HG02938 (cell line): Measurements from ENCODE around the gene TMPRSS13.

Source experiments
- ATAC-seq: cut with Tn5 transposase; IDR thresholded peaks from one replicate; pipeline ENCODE4 v1.9.1; 2021; ENCODE audit warnings: mild to moderate bottlenecking, moderate library complexity; ENCODE audit not compliant: unreplicated experiment

Gene TMPRSS13

DNA sequence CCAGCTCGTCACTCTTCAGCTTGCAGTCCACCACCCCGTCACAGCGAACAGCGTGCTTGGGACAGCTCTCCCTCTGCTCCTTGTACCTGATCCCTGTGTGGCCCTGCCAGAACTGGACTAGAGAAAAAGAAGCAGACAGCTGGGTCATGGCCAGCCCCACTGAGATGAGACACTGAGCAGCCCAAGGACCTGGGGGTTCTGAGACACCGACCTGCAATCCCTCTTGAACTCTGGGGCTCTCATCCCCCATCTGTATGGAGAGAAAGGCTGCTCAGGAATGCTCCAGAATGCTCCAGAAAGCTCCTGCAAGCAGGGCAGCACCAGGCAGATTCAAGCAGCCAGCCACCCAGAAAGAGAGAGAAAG, 14.8 kb downstream of the TMPRSS13 start:
- no peak for ATAC-seq

DNA sequence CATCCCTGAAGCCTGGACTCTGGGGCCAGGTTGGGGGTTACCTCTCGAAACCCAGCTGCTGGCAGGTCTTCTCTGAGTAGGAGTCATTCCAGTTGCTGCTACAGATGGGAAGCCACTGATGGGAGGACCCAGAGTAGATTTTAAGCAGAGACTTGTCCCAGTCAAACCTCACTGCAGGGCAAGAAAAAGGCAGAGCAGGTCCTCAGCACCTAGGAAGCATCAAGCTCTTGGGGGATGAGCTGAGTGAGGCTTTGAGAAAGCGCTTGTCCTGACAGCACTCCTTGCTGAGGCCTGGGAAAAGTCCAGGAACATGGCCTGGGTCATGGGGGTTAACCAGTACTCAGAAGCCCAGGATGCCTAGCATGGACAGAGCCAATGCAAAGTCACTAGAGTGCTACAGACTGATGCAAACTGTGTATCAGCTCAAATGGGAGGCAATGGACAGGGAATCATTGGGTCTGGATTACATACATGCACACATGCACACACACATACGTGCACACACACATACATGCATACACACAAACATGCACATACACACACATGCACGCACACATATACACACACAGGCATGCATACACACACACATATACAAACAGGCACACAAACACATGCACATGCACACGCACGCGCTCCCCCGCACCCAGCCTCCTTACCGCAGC, 15.3 kb downstream of the TMPRSS13 start:
- no peak for ATAC-seq

DNA sequence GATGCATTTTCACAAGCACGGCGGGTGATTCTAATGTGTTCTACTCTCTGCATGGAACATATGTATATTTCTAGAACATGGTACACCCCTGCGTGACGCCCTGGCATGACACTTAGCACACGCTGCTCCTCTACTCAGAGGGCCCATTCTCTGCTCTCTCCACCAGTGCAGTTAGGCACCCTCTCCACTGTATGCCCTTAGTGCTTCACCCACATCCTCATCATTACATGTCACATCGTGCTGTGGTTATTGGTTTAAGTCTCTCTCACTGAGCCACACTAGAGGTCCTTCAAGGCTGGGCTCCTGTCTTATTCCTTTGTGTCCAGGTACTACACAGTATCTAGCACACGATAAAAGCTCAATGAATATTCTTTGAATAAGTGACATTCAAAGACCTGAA, 16.7 kb downstream of the TMPRSS13 start:
- no peak for ATAC-seq

DNA sequence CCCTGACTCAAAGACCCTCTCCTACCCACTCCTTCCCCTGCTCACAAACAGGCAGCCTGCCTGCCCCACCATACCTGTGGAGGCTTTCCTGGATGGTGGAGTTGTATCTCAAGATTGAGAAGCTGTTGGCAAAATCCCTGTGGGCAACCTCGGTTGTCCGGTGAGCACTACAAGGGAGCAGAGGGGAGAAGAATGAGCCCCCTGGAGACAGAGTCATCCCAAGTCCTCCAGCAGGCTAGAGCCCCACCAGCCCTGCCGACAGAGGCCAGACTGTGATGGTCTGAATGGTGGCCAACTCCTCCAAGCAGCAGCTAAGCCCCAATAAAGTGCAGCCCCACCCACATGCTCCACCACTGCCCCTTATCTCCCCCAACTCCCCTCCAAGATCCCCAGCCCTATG, 17.5 kb downstream of the TMPRSS13 start:
- no peak for ATAC-seq

DNA sequence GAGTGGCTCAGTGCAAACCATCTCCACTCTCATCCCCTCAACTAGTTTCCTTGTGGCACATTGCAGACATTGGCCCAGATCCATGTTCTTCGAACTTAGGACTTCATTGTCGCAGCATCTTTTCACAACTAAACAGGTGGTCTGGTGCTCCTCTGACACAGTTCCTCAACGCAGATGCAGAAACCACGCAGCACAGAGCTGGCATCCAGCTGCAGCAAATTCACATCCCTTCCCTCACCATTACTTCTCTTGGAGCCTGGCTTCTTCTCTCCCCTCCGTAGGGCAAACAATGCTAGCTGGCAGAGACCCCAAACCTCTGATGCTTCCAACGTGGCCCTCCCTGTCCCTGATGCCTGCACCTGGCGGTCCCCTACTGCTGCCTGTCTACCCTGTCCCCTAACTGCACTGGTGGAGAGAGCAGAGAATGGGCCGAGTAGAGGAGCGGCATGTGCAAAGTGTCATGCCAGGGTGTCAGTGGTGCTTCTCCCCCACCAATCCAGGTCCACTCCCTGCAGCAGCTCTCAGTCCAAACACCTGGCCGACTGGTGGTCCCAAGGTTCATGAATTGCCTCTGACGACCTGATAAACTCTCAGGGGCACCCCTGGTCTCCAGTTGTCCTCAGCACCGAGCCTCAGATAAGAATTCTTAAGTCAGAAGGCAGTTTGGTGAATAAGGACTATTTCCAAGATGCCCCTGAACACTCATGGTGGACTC, 18.1 kb downstream of the TMPRSS13 start:
- ATAC-seq, result no peak

GRCh38 chr11:117910525-117910924, 18.7 kb downstream of the TMPRSS13 start:
- ATAC-seq, result no peak

GRCh38 chr11:117909611-117910382, 19.4 kb downstream of the TMPRSS13 start:
- ATAC-seq, result no peak

GRCh38 chr11:117908959-117909610, 20.1 kb downstream of the TMPRSS13 start:
- ATAC-seq, result no peak

DNA sequence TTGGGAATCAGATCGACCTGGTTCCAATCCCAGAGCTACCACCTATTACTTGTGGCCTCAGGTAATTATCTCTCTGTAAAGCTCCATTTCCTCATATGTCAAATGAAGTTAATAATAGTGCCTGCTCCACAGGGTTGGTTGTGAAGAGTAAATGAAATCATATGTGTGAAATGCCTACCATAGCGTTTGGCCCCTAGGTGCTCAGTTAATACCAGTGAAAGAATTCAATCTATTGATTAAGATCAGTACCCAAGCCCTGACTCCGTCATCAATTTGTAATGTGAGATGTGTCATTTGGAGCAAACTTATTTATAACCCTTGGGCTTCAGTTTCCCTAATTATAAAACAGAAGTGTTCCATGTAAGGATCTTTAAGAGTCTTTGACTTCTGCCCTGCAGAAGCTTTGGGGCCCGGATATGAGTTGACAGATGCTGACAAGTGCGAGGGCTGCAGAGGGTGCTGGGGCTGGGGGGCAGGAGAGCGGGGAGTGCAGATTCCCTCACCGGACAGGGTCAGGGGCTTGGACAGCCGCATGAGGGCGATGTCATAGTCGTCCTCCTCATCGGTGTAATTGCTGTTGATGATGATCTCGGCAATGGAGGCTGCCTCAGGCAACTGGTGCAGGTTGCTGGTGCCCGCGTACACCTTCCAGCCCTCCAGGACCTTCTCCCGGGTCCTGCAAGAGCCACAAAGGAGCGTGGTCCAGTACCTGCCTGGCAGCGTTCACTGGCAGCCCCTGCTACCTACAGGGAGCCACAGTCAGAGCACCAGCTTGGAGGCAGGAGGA, 20.9 kb downstream of the TMPRSS13 start:
- no peak for ATAC-seq

DNA sequence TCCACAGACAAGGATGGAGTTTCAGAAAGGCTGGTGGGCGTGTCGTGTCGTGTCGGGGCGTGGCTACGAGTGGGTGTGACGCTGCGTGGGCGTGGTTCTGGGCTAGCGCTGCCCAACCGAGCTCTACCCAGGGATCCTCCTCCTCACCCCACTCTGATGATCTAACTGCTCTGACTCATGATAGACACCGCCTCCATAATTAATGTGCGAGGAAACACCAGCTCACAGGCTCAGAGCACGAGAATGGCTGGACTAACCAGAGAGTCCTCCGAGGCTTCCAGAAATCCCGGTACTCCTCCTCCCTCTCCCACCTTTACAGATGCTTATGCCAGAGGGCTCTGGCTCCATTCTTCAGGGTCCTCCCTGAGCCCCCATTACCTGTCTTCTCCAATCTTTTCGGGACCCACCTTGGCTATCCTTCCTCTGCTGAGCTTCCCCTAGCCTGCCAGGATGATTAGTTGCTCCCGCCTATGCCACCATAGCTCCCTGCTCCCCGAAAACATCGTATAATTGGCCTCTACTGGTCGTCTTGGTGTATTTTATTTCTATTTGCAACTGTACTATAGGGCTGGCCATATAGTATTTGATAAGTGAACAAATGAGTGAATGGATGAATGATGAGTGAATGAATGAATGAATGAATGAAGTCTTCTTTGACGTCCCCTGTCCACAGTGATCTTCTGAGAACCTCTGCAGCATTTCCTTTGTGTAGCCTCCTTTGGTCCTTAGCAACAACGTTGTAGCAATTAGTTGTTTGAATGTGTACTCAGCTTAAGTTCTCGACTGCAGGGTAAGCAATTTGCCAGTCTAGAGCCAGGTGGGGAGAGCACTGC, 21.7 kb downstream of the TMPRSS13 start:
- ATAC-seq, result no peak

- no peak for ATAC-seq
Measured at GRCh38 chr11:117906710-117907109, 22.5 kb downstream of the TMPRSS13 start.

- no peak for ATAC-seq
Measured at GRCh38 chr11:117906126-117906525, 23.1 kb downstream of the TMPRSS13 start.

GRCh38 chr11:117905524-117905923, 23.7 kb downstream of the TMPRSS13 start:
- no peak for ATAC-seq

DNA sequence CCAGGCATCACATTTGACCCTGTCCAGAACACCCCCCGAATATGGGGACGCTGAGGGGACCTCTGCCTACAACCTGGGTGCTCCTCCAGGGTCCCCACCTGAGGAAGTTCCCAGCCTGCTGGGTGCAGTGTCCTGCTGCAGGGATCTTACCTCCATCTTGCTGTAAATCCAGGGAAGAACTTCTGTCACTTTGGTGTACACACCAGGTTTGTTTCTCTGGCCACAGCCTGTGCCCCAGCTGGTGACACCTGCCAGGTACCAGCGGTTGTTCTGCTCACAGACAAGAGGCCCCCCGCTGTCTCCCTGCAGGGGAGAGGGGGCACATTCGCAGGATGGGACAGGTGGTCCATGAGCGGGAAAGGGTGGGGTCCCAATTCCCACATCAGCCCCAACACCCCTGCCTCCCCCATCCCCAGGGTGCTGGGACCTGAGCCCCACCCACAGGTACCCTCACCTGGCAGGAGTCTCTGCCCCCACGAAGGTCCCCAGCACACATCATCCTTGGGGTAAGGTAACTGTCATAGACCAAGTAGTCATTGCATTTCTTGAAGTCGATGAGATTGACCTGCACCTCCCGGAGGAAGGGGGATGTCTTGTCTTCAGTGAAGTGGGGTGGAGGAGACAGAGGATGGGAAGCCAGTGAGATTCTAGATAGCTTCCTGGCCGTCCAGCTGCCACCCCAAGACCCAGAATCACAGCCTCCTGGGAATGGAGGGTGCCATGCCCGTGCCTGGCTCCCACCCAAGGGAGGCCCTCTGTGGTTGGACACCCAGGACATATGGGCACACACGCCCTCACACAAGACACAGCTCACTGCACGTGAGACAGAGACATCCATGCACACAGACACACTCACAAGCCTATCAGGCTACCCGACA, 25.5 kb downstream of the TMPRSS13 start:
- ATAC-seq, result no peak

DNA sequence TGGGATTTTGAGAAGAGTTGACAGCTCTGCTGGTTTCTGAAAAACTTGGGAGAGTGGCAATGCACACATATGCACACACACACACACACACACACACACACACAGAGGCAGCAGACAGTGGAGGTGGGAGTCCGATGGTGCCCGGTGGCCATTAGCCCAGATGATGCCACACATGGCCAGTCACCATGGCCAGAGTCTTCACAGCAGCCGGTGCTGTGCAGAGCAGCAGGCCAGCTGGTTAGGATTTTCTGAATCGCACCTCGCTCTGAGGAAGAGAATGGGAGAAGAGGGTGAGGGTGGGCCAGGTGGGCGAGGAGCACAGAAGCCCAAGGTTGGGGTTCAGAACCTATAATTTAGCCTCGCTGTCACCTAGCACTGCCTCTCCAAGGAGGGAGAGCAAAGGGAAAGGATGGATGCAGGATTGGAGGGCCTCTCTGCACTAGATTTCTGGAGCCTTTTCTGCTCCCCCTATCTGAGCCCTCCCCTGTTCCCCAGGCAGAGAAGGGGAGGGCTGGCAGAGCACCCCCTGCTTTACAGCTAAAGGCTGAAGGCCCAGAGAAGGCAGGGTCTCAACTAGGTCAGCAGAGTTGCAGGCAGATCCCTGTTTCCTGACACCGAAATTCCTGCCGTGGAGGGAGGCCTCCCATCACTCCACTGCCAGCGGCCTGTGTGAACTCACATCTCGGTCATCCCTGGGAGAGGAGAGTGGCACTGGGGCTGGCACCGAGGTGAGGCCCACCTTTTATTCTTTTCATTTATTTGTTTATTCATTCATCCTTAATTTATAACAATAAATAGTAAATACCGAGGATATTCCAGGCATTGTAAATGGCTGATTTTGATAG, 27.0 kb downstream of the TMPRSS13 start:
- no peak for ATAC-seq

GRCh38 chr11:117901601-117902000, 27.6 kb downstream of the TMPRSS13 start:
- ATAC-seq, result no peak

DNA sequence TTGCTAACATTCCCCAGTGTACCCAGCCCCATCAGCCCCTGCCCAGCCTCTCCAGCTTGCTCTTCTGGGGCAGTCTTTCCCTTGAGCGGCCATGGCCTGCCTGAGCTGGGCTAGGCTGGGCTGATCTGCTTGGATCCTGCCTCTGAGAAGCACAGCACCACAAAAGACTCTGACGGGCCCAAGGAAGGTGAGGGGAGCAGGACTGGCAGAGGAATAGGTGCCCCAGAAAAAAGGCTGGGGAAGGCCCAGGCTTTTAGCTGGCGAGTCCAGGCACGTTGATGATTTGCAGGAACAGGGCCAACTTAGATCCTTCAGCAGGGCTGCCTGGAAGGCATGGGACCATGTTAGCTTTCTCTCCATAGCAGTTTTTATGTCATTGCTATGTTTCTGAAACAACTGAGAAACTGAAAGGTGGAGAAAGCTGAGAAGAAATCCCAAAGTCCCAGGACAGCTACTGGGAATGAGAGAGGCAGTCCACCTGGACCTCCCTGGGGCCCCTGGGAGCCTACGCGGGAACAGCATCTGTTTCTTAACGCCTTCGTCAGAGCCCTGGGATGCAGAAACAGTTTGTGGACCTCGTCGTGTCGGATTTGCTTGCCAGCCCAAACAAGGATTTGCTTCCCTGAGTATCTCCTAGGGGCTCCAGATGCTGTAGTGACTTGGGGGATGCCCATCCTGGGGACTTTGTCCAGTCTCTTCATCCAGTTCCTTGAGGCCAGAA, 28.3 kb downstream of the TMPRSS13 start:
- ATAC-seq, result no peak
